OCI-LY3 (cell line): Measurements from ENCODE around the gene OR6S1.

Experiments used
- H2AFZ ChIP-seq: fragments of 200-600, 300-600 bp; shearing (Covaris generic); 2 replicates; pipeline ENCODE4 v1.6.0; 2014; ENCODE audit warnings: antibody characterized with exemption, low read depth, low read length
- H3K27ac ChIP-seq: fragments of 200-600, 300-600 bp; sonication (generic); 2 replicates; pipeline ENCODE4 v1.5.1; 2014; ENCODE audit warnings: mild to moderate bottlenecking, low read length, moderate library complexity, mixed read lengths
- H3K27me3 ChIP-seq: fragments of 200-600, 300-600 bp; sonication (generic); 2 replicates; pipeline ENCODE4 v1.6.1; 2014; ENCODE audit warnings: low read depth, low read length, mixed read lengths
- H3K36me3 ChIP-seq: fragments of 200-600, 300-600 bp; sonication (generic); replicated peaks from 2 replicates; pipeline ENCODE3; 2014; ENCODE audit warnings: low read depth, low read length, mixed read lengths
- H3K4me1 ChIP-seq: fragments of 300-600, 200-600 bp; sonication (generic); 2 replicates; pipeline ENCODE4 v1.6.1; 2014; ENCODE audit warnings: low read length, mixed read lengths
- H3K4me2 ChIP-seq: fragments of 200-600, 300-600 bp; sonication (generic); 2 replicates; pipeline ENCODE4 v1.6.1; 2014; ENCODE audit warnings: low read length, mixed read lengths
- H3K4me3 ChIP-seq: fragments of 300-600, 200-600 bp; sonication (generic); 2 replicates; pipeline ENCODE4 v1.5.1; 2014; ENCODE audit warnings: antibody characterized with exemption, mild to moderate bottlenecking, low read length, moderate library complexity
- H3K79me2 ChIP-seq: fragments of 300-600, 200-600 bp; shearing (Covaris generic); 2 replicates; pipeline ENCODE4 v1.6.1; 2014; ENCODE audit warnings: mild to moderate bottlenecking, low read length, mixed read lengths
- H3K9ac ChIP-seq: fragments of 300-600, 200-600 bp; shearing (Covaris generic); 2 replicates; pipeline ENCODE4 v1.6.0; 2014; ENCODE audit warnings: mild to moderate bottlenecking, low read length, moderate library complexity
- H3K9me3 ChIP-seq: fragments of 200-600, 300-600 bp; shearing (Covaris generic); 2 replicates; pipeline ENCODE4 v1.6.1; 2014; ENCODE audit warnings: low read length, mixed read lengths; ENCODE audit not compliant: insufficient read depth
- H4K20me1 ChIP-seq: fragments of 200-600, 300-600 bp; sonication (generic); 2 replicates; pipeline ENCODE4 v1.6.1; 2016; ENCODE audit warnings: low read length, mixed read lengths; ENCODE audit not compliant: insufficient read depth
- EZH2phosphoT487 ChIP-seq: fragments of 200-600 bp; shearing (Covaris generic); IDR thresholded peaks from 2 replicates; pipeline ENCODE4 v1.6.1; 2018; ENCODE audit warnings: antibody characterized with exemption, mixed run types, low read depth
- TF ChIP-seq, protein P1 (sequence below): fragments of 200-600, 300-600 bp; sonication (generic); IDR thresholded peaks from 2 replicates; pipeline ENCODE4 v1.5.1; 2014; ENCODE audit warnings: antibody characterized with exemption, low read length, low read depth

Gene OR6S1

DNA sequence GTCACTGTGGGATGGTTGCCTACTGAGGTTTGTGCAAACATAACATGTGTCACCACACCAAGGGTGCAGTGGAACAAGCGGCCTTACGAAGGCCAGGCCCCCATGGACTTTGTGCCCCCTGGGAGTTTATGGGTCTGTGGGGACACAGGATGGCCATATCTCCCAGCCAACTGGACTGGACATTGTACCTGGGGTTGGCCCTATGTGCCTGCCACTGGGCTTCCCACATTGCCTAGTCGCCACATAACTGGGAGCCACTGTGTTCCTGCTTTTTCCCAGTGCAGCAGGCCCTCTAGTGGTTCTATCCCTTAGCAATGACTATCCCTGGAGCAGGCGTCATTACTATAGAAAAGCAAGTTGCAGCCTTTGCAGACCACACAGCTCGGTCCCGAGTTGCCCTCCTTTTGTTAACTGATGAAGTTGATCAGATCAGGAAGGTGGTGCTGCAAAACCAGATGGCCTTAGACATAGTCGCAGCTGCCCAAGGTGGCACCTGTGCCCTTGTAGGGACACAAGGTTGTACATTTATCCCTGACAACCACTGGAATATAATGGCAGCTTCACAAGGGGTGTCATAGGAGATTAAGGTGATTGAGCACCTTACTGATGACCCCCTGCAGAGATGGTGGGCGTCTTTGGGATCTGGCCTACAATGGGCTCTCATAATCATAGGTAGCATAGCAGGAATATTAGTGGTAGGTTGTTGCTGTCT, 35.1 kb downstream of the OR6S1 start:
- Histone ChIP-seq H3K4me3 (no peak overlapping the region), H3K27me3 (peaks cover 5% of the 10 kb centered on the region; the same call in 1 of the 2 replicates), H3K4me2 (no peak overlapping the region), H3K4me1 (peaks cover 28% of the 10 kb centered on the region), H4K20me1 (no peaks in the 10 kb centered on the region), H2AFZ (no peak overlapping the region), H3K36me3 (no peaks in the 10 kb centered on the region), H3K79me2 (no peaks in the 10 kb centered on the region), H3K9me3 (no peaks in the 10 kb centered on the region), H3K9ac (no peak overlapping the region), H3K27ac (no peak overlapping the region)
- no peak for TF ChIP-seq EZH2phosphoT487
- TF ChIP-seq, protein P1, sequence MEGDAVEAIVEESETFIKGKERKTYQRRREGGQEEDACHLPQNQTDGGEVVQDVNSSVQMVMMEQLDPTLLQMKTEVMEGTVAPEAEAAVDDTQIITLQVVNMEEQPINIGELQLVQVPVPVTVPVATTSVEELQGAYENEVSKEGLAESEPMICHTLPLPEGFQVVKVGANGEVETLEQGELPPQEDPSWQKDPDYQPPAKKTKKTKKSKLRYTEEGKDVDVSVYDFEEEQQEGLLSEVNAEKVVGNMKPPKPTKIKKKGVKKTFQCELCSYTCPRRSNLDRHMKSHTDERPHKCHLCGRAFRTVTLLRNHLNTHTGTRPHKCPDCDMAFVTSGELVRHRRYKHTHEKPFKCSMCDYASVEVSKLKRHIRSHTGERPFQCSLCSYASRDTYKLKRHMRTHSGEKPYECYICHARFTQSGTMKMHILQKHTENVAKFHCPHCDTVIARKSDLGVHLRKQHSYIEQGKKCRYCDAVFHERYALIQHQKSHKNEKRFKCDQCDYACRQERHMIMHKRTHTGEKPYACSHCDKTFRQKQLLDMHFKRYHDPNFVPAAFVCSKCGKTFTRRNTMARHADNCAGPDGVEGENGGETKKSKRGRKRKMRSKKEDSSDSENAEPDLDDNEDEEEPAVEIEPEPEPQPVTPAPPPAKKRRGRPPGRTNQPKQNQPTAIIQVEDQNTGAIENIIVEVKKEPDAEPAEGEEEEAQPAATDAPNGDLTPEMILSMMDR: peak; percentile 60

DNA sequence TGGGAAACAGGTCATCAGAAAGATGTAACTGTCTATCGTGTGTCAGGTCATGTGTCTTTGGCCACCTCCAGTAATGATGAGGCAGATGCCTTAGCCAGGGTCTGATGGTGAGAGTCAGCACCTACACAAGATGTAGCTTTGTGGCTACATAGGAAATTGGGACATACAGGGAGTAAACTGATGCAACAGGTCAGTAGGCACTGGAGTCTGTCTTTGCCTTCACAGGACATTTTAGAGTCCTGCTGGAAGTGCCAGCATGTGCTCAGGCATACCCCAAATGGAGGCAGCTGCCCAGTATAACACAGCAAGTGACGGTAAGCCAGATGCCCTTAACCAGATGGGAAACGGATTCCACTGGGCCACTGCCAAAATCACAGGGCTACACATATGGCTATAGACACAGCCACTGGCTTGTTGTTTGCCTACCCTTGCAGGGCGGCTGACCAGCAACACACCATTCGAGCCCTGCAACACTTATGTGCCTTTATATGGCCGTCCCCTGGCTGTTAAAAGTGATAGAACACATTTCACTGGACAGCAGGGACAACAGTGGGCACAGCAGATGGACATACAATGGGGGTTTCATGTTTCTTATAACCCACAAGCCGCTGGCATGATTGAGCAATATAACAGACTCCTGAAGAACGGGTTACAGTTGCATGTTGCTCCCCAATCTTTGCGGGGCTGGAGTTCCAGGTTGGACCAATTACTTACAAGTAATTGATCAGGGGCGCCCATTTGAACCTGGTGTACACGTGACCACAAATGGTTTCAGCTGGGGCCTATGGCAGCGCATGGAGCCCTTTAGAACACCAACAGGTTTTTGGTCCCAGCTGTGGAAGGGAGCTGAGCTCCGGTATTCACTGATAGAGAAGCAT, 37.4 kb downstream of the OR6S1 start:
- H3K4me2 ChIP-seq: no peak overlapping the region
- no peak overlapping the region for H3K9ac ChIP-seq
- no peak for TF ChIP-seq EZH2phosphoT487
- TF ChIP-seq, protein P1: no peak
- H3K4me1 ChIP-seq: peaks cover 19% of the 10 kb centered on the region
- H2AFZ ChIP-seq: no peak overlapping the region
- H3K4me3 ChIP-seq: no peak overlapping the region
- H3K79me2 ChIP-seq: no peaks in the 10 kb centered on the region
- no peaks in the 10 kb centered on the region for H4K20me1 ChIP-seq
- no peaks in the 10 kb centered on the region for H3K27me3 ChIP-seq
- no peak overlapping the region for H3K27ac ChIP-seq
- no peaks in the 10 kb centered on the region for H3K36me3 ChIP-seq
- no peaks in the 10 kb centered on the region for H3K9me3 ChIP-seq

DNA sequence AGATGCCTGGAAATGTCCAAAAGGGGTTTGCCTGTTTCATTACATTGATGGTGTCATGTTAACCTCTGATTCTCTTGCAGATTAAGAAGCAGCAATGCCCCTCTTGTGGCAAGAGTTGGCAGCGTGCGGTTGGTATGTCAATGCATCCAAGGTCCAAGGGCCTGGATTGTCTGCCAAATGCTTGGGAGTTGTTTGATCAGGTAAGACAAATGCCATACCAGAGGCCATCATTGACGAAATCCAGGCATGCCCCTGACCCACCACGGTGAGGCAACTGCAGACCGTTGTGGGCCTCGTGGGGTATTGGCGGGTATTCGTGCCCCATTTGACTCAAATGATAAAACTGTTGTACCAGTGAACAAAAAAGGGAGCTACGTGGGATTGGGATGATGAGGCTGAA, 38.9 kb downstream of the OR6S1 start:
- Histone ChIP-seq H3K4me2 (no peak overlapping the region), H3K9me3 (no peaks in the 10 kb centered on the region), H3K9ac (no peak overlapping the region), H3K27me3 (no peaks in the 10 kb centered on the region), H3K79me2 (no peaks in the 10 kb centered on the region), H4K20me1 (no peaks in the 10 kb centered on the region), H3K4me3 (no peak overlapping the region), H3K36me3 (no peaks in the 10 kb centered on the region), H3K27ac (no peak overlapping the region), H3K4me1 (peaks cover 6% of the 10 kb centered on the region), H2AFZ (no peak overlapping the region)
- TF ChIP-seq, protein P1: no peak
- TF ChIP-seq EZH2phosphoT487: no peak

DNA sequence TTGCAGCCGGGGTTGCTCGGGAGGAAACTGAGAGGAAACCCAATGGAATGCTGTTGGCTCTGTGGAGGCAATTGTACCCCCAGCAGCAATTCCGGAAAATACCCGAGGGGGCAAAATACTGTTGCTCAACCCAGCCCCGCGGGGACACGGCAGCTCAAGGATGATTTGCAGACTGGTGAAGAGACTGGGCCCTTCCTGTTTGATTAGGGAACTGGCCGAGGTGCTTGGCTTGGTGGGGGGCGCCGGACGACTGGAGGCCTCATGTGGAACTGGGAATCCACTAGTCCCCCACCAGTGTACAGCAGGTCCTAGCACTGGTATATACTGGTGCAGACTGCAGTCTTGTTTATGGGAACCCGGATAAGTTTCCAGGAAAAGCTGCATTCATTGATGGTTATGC, 40.0 kb downstream of the OR6S1 start:
- Histone ChIP-seq H3K9me3 (no peaks in the 10 kb centered on the region), H3K4me3 (no peak overlapping the region), H3K27me3 (no peaks in the 10 kb centered on the region), H3K4me2 (no peak overlapping the region), H3K27ac (no peak overlapping the region), H3K4me1 (no peaks in the 10 kb centered on the region), H3K9ac (no peak overlapping the region), H3K36me3 (no peaks in the 10 kb centered on the region), H2AFZ (no peak overlapping the region), H4K20me1 (no peaks in the 10 kb centered on the region), H3K79me2 (no peaks in the 10 kb centered on the region)
- TF ChIP-seq, protein P1: no peak
- no peak for TF ChIP-seq EZH2phosphoT487
